Measurements from ENCODE around the gene SRPX2.
"Not testable (repeated sequence)": the region's sequence is repeated elsewhere in the genome, so short reads cannot be mapped to it uniquely, and the experiment has no call there.

Gene SRPX2

DNA sequence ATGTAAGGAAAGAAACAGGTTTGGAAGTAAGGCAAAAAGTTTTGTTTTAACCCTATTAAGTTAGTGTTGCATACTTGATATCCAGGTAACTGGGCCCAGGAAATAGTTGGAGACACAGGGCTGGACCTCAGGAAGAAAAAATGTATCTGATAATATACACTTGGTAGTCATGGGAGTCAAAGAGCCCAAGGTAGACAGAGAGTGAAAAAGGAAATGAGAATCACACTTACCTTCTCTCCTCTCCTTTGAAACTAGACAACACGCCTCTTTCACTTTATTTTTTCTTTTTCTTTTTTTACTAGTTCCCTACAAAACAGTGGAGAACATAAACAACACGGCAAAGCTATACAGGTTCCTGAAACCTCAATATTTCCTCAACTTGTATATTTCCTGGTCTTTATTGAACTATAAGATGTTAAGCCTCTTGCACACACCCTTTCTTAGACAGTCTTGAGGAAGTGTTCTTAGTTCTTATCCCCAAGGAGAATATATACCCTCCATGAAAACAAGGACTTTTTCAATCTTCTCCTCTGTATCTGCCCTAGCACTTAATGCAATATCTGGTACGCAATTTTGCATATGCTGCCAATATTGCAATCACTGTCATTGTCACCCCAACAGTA is 60.7 kb downstream of the SRPX2 start:
- no peak for DNase-seq

DNA sequence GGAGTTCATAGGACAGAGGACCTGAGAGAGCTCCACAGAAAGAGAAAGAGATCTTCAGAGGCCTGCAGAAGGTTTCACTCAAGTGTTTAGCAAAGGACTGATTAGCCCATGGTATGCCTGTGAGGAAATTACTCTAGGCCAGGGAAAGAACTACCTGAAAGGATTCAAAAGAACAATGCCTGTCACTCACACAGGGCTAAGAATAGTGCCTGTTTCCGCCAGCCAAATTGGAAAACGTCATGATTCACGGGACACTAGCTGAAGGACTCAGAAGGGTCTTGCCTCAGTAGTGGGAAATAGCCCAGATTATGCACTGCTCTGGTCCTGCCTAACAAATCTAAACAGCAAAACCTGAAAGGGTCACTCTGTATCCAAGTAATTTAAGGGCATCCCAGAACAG is 66.8 kb downstream of the SRPX2 start:
- DNase-seq: no peak

DNA sequence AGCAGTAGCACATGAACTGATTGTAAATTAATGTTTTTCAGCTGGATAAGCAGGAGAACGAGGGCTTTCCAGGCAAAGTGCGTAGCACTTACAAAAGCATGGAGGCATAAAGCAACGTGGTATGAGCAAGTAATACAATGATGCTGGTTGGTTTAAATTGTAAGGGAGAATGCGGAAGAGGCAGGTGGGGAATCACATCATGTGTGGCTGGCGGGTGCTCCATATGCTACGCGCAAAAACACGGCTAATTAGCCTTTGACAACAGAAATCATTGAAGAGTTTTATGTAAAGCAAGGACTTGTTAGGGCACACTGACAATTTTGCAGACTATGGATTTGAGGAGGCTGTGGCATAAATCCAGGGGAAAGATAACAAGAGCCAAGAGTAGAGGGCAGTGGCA is 73.4 kb downstream of the SRPX2 start:
- peak; percentile 72 for DNase-seq

DNA sequence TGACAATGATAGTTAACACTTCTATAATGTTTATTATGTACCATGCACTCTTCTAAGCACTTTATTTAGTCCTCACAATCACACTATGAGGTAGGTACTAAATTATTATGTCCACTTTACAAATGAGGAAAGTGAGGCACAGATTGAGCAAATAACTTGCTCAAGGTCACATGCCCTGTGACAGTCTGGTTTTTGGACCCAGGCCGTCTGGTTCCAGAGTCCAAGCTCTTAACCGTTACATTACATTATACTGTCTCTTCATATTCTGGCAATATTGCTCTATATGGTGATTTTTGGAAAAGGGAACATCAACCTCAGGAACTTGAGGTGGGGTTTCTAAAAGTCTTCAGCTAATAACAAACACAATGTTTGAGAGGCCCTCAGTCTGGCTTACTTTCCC is 75.1 kb downstream of the SRPX2 start:
- no peak for DNase-seq

DNA sequence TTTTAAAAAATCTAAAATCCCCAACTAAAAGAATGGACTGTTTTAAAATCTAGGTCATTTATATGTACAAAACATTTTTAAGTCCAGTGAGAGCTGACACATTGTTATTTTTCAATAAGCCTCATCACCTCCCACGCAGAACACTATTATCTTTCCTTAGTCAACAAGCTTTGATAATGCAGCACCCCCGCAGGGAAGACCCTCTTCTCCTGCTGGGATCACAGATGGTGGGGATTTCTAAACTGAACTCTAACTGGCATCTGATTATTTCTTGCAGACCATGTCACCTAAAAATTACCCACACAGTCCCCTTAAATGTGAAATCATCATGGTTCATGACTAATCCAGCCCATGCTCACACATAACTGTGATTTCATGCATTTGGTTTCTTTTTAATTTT is 76.3 kb downstream of the SRPX2 start:
- DNase-seq: peak; percentile 78

DNA sequence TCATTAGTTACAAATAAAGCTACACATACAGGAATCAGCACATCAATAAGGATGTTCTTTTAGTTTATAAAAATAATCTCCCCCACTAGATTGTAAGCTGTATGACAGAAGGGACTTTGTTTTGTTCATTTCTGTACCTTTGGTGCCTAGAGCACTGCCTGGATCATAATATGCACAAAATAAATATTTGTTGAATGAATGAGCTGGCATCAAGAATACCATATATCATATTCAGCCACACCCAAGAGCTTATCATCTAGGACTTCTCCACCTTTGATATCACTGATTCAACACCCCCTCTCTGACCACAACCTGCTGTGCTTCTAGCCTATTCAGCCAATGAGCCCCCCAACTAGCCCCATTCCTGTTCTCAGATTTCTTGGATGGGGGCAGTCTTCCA is 77.3 kb downstream of the SRPX2 start:
- DNase-seq: no peak

DNA sequence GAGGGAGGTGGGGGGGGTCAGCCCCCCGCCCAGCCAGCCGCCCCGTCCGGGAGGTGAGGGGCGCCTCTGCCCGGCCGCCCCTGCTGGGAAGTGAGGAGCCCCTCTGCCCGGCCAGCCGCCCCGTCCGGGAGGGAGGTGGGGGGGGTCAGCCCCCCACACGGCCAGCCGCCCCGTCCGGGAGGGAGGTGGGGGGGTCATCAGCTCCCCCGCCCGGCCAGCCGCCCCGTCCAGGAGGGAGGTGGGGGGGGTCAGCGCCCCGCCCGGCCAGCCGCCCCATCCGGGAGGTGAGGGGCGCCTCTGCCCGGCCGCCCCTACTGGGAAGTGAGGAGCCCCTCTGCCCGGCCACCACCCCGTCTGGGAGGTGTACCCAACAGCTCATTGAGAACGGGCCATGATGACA is 80.0 kb downstream of the SRPX2 start:
- not testable (repeated sequence) for DNase-seq

Measured in DMS 273 treated with DMSO at 0.1 percent for 48 hours (cell line).